Measurements from ENCODE around the gene TAGAP. TPM values are rescaled to one million over a fixed set of nuclear protein-coding genes. Genes with fewer than 3 reads are reported as not detected.
A peak's percentile ranks its signal among the peaks of the same experiment; 100 is the strongest.

The TAGAP gene
- total RNA-seq, 2 experiments from 2014 or later: 245 to 261 TPM

DNA sequence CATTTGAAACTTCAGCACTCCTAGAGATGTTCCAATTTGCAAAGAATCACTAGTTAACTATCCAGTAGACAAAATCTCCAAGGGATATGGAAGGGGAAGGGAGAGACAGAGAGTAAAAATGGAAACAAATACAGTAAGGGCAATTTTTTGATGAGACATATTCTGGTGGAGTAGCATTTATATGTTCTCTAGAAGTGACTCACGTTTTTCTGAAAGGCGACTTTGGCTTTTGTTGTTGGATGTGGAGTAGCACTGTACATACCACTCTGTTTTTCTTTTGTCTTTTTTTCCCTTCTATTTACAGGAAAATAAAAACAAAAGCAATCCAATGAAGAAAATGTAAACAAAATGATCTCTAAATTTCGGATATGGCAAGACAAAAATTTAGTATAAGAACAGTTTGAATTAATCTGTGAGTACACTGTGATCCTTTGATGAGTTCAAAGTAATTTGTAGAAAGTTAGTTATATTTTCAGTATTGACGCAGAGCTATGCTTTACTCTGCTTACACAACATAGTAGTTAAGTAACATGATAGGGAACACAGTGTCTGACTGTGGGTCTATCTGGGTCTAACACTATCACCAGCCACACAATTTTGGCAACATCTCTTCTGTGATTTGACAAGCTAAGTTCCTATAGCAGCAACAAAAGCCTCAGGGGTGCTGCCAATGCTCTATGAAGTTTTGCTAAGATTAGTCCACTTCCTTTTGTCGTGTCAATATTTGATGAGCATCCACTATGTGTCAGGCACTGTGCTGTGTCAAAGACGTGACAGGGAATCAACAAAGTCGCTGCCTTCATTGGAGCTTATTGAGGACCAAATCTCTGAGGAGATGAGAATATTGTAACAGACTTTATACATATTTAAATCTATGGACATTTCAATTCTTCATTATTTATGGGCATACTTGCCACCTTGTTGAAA, 27.3 kb upstream of the TAGAP start:
- Histone ChIP-seq H3K9me3 (ENCODE audit: control insufficient read depth in 1 of 2, insufficient read depth in 1 of 2, low read length in 2 of 2) (no peaks in the 10 kb centered on the region), H3K4me1 (ENCODE audit: insufficient read depth, low read length) (peaks cover 14% of the 10 kb centered on the region), H3K27me3 (ENCODE audit: control insufficient read depth in 1 of 2, insufficient read depth in 2 of 2, low read length in 2 of 2) (no peaks in the 10 kb centered on the region), H3K4me3 (ENCODE audit: low read length) (no peak overlapping the region), H3K27ac (ENCODE audit: low read depth in 1 of 2, low read length in 2 of 2) (no peak overlapping the region), H3K36me3 (ENCODE audit: insufficient read depth, low read length) (no peaks in the 10 kb centered on the region)
- POLR2A ChIA-PET: interaction anchor here (0.8 kb wide), 1 partner anchor 8 kb away, joined by 3 read pairs; no protein-coding TSS in a partner anchor
- H3K27ac Mint-ChIP-seq: no peak overlapping the region
- H3K4me1 Mint-ChIP-seq (ENCODE audit: low read depth): peaks cover 38% of the 10 kb centered on the region
- intact Hi-C loops (cut with DNase I, micrococcal nuclease): no loop called here
- H3K9me3 Mint-ChIP-seq: no peaks in the 10 kb centered on the region
- H3K4me3 Mint-ChIP-seq: no peak overlapping the region
- CTCF ChIA-PET: no interaction called here
- DNase-seq: no peak
- no peak for ATAC-seq (ENCODE audit: poor library complexity)
- no peaks in the 10 kb centered on the region for H3K27me3 Mint-ChIP-seq
- H3K36me3 Mint-ChIP-seq (ENCODE audit: low read depth): no peaks in the 10 kb centered on the region
- TF ChIP-seq, protein P1, sequence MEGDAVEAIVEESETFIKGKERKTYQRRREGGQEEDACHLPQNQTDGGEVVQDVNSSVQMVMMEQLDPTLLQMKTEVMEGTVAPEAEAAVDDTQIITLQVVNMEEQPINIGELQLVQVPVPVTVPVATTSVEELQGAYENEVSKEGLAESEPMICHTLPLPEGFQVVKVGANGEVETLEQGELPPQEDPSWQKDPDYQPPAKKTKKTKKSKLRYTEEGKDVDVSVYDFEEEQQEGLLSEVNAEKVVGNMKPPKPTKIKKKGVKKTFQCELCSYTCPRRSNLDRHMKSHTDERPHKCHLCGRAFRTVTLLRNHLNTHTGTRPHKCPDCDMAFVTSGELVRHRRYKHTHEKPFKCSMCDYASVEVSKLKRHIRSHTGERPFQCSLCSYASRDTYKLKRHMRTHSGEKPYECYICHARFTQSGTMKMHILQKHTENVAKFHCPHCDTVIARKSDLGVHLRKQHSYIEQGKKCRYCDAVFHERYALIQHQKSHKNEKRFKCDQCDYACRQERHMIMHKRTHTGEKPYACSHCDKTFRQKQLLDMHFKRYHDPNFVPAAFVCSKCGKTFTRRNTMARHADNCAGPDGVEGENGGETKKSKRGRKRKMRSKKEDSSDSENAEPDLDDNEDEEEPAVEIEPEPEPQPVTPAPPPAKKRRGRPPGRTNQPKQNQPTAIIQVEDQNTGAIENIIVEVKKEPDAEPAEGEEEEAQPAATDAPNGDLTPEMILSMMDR (IDR thresholded peaks at IDR 0.05): no peak

DNA sequence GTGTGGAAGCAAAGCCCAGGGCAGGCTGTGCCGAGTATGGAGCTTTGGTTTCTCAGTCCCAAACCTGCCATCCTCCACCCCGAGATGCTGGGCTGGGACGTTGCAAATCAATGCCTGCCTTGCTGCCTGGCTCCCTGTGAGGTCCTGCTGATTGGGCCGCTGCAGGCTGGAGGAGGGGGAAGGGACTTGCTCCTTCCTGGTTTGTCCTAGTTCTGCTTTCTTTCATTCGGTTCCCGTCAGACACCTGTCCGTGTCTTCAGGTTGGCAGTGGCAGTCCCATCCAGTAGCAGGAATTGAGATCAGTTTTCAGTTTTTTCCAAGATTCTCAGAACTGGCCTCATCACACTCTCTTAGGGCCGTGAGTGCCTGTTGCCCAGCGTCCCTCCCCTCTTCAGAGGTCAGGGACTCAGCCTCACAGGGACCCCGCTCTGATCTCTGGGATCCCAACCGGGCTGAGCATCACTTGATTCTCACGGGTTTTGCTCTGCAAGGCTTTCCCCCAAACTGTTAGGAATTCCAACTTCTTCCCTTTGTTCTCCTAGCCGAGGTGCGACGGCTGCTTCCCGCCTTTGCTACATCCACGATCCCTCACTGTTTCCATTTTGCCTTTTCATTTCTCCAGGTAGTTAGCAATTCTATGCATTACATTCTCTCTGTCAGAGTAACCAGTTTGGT, 24.2 kb upstream of the TAGAP start:
- no peaks in the 10 kb centered on the region for H3K36me3 ChIP-seq (ENCODE audit: insufficient read depth, low read length)
- H3K9me3 ChIP-seq (ENCODE audit: control insufficient read depth in 1 of 2, insufficient read depth in 1 of 2, low read length in 2 of 2): no peaks in the 10 kb centered on the region
- H3K27me3 ChIP-seq (ENCODE audit: control insufficient read depth in 1 of 2, insufficient read depth in 2 of 2, low read length in 2 of 2): no peaks in the 10 kb centered on the region
- no peak overlapping the region for H3K4me3 ChIP-seq (ENCODE audit: low read length)
- Mint-ChIP-seq H3K27ac (no peak overlapping the region), H3K4me3 (no peak overlapping the region), H3K27me3 (no peaks in the 10 kb centered on the region), H3K9me3 (no peaks in the 10 kb centered on the region), H3K36me3 (ENCODE audit: low read depth) (no peaks in the 10 kb centered on the region), H3K4me1 (ENCODE audit: low read depth) (peaks cover 51% of the 10 kb centered on the region)
- DNase-seq: no peak
- intact Hi-C loops (cut with DNase I, micrococcal nuclease): no loop called here
- POLR2A ChIA-PET: no interaction called here
- TF ChIP-seq, protein P1 (IDR thresholded peaks at IDR 0.05): no peak
- CTCF ChIA-PET: no interaction called here
- ATAC-seq (ENCODE audit: poor library complexity): no peak
- H3K4me1 ChIP-seq (ENCODE audit: insufficient read depth, low read length): peaks cover 27% of the 10 kb centered on the region
- no peak overlapping the region for H3K27ac ChIP-seq (ENCODE audit: low read depth in 1 of 2, low read length in 2 of 2)

DNA sequence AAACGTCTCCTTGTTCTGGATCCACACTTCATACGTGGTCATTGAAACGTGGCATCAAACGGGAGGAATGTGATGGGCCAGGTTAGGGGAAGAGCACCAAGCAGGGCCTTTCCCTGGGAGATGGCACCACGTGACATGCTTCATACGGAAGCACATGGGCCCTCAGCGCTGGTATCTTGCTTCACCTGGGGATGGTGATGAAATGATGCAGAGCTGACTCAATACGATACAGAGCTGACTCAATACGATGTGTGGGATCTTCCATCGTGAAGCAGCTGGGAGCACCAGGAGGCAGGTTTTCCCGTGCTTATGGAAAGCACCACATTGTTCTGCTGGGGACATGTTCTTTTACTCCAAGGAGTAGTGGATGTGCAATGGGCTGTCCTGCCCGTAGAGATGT, 22.5 kb upstream of the TAGAP start:
- H3K27me3 ChIP-seq (ENCODE audit: control insufficient read depth in 1 of 2, insufficient read depth in 2 of 2, low read length in 2 of 2): no peaks in the 10 kb centered on the region
- no peak for ATAC-seq (ENCODE audit: poor library complexity)
- Mint-ChIP-seq H3K4me3 (no peak overlapping the region), H3K4me1 (ENCODE audit: low read depth) (peaks cover 63% of the 10 kb centered on the region), H3K27ac (peak overlapping the region; percentile 37), H3K36me3 (ENCODE audit: low read depth) (no peaks in the 10 kb centered on the region), H3K27me3 (no peaks in the 10 kb centered on the region), H3K9me3 (no peaks in the 10 kb centered on the region)
- no peaks in the 10 kb centered on the region for H3K9me3 ChIP-seq (ENCODE audit: control insufficient read depth in 1 of 2, insufficient read depth in 1 of 2, low read length in 2 of 2)
- ChIA-PET POLR2A (interaction anchor here (1.5 kb wide), 1 partner anchor 22 kb away, joined by 3 read pairs; the partner anchor contains the start of gene TAGAP), CTCF (interaction anchor here (1.0 kb wide), 1 partner anchor 37 kb away, joined by 5 read pairs; no protein-coding TSS in a partner anchor)
- no peak for DNase-seq
- H3K4me1 ChIP-seq (ENCODE audit: insufficient read depth, low read length): peaks cover 44% of the 10 kb centered on the region
- intact Hi-C loops (cut with DNase I, micrococcal nuclease): no loop called here
- H3K36me3 ChIP-seq (ENCODE audit: insufficient read depth, low read length): no peaks in the 10 kb centered on the region
- TF ChIP-seq, protein P1 (IDR thresholded peaks at IDR 0.05): no peak
- H3K4me3 ChIP-seq (ENCODE audit: low read length): no peak overlapping the region
- H3K27ac ChIP-seq (ENCODE audit: low read depth in 1 of 2, low read length in 2 of 2): no peak overlapping the region

All from CD4-positive, alpha-beta T cell (primary cell).